D721Med (cell line): Measurements from ENCODE around the gene WNT11.

Source experiments
- DNase-seq: peaks from one replicate; pipeline ENCODE4 v3.0.0; 2011; ENCODE audit warnings: low spot score; ENCODE audit not compliant: insufficient read length
- FAIRE-seq: peaks from 2 replicates; lab custom pipeline; 2011; peaks lifted over from hg19 to GRCh38; lab: Jason Lieb, UNC
- TF ChIP-seq, protein P1 (sequence below): IDR thresholded peaks from 2 replicates; pipeline ENCODE4 v1.5.1; 2012; ENCODE audit warnings: mild to moderate bottlenecking, control low read depth; ENCODE audit not compliant: insufficient read depth; ENCODE audit errors: missing control alignments

The WNT11 gene

DNA sequence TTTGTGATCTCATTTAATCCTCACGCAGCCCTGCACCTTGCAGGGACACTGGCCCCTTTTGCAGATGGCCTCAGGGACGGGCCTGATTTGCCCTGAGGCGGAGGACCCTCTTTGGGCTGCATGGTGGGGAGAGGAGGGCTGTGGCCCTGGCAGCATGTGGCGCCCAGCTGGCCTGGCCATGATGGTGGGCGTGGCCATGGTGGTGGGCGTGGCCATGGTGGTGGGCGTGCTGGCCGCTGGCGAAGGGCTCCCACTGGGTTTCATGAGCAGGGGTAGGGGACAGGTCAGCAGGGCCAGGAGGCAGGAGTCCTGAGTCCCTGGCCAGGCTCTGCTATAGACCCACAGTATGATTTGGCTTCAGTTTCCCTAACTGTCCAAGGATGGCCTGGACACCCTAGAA, 13.1 kb downstream of the WNT11 start:
- FAIRE-seq = no peak
- TF ChIP-seq, protein P1, sequence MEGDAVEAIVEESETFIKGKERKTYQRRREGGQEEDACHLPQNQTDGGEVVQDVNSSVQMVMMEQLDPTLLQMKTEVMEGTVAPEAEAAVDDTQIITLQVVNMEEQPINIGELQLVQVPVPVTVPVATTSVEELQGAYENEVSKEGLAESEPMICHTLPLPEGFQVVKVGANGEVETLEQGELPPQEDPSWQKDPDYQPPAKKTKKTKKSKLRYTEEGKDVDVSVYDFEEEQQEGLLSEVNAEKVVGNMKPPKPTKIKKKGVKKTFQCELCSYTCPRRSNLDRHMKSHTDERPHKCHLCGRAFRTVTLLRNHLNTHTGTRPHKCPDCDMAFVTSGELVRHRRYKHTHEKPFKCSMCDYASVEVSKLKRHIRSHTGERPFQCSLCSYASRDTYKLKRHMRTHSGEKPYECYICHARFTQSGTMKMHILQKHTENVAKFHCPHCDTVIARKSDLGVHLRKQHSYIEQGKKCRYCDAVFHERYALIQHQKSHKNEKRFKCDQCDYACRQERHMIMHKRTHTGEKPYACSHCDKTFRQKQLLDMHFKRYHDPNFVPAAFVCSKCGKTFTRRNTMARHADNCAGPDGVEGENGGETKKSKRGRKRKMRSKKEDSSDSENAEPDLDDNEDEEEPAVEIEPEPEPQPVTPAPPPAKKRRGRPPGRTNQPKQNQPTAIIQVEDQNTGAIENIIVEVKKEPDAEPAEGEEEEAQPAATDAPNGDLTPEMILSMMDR = no peak
- no peak for DNase-seq

DNA sequence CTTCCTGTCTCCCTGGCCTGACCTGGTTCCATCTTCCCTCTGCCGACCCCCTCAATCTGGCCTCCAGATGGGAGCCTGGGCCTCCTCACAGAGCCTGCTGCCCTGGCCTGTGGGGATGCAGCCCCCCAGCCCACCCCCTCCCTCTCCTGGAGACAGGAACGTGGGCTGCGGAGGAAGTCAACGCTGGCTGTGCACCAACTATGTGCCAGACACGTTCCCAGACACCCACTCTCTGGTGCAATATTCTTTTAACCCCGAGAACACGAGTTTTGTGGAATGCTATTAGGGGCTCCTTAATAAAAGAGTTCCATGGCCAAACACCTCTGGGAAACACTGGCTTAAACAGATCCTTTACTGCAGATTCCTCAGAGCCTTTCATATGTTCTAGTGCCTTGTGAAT, 15.9 kb downstream of the WNT11 start:
- no peak for FAIRE-seq
- DNase-seq = no peak
- TF ChIP-seq, protein P1 = no peak

DNA sequence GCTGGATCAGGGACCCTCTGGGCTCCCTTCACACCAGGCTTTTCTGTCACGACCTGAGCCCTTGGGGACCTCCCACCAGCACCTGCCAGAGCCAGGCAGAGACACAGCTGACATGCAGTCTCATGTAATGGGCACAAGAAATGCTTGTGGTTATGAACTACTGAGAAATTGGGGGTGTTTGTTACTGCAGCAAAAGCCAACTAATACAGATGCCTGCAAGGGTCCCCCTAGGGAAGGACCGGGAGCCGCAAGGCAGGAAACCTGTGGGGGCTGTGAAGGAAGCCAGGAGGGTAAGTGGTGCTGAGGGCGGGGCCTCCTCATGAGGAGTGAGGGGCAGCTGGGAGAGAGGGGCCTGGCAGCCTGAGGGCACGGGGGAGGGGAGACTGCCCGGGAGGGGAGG, 16.6 kb downstream of the WNT11 start:
- TF ChIP-seq, protein P1 = no peak
- FAIRE-seq = no peak
- DNase-seq = no peak

DNA sequence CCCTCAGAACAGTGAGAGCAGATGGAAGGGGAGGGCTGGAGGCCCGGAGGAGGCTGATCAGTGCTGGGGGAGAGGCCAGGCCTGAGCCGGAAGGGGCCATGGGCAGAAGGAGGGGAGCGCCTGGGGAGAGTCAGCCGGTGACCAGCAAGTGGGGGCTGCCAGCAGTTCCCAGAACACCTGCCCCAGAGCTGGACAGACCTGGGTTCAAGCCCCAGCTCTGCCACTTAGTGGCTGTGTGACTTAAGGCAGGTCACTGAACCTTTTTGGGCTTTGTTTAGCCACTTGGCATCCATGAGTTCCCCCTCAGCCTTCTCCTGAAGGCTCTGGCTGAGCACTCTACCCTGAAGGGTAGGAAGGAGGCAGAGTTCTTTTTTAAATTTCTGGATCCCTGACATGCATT, 17.4 kb downstream of the WNT11 start:
- no peak for FAIRE-seq
- no peak for DNase-seq
- TF ChIP-seq, protein P1 = no peak

DNA sequence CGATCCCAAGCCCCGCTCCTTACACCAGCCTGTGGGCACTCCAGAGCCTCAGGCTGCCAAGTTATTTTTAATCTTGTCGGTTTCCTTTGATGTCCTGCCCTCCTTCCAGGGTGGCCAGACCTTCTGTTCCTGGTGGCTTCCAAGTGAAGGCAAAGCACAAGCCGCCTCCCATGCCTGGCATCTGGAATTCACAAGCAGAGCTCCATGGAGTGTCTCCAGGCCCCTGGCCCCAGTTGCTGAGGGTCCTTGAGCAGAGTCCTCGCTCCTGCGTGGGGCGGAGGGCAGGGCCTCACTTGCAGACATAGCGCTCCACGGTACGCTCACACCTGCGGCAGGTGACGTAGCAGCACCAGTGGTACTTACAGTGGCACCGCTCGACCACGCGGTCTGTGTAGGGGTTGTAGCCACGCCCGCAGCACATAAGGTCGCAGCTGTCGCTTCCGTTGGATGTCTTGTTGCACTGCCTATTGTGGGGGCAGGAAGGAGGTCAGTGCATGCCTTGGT, 19.5 kb downstream of the WNT11 start:
- DNase-seq (no peak), FAIRE-seq (no peak)
- TF ChIP-seq, protein P1 = no peak

DNA sequence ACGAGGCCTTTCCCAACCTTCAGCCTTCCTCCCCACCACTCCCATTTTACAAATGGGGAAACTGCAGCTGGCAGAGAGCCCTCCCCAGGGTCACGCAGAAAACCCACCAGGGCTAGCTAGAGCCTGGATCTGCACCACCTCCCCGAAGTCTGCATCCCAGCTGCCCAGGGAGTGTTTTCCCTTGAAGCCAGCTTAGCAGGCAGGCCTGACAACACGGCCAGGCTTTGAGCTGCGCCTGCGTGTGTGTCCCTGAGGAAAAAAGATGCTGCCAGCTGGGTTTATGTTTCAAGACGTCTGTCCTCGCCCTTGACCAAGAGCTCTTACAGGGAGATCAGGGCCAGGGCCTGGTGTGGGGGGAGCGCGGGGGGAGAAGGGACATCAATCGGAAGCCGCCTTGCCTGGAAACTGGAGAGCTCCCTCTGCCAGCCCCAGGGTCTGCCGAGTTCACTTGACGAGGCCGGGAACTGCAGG, 20.3 kb downstream of the WNT11 start:
- DNase-seq (no peak), FAIRE-seq (no peak)
- TF ChIP-seq, protein P1 = no peak

DNA sequence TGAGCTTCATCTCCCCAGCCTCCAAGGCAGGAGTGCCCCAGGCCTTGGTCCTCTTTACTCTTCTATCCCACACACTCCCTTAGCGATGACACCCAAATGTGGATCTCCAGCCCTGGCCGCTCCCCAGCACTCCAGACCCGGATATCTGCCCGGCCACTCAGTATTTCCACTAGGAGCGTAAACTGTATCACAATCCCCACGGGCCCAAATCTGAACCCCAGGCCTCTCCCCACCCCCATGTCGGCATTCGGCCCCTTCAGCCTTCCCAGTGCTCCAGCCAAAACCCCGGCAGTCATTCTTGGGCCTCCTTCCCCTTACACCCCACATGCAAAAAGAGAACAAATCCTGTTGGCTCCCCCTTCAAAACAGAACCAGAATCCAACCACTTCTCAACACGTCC, 20.8 kb downstream of the WNT11 start:
- no peak for DNase-seq
- TF ChIP-seq, protein P1 = no peak
- FAIRE-seq = no peak
